ENCODE results near the gene CAPN5.

DNA sequence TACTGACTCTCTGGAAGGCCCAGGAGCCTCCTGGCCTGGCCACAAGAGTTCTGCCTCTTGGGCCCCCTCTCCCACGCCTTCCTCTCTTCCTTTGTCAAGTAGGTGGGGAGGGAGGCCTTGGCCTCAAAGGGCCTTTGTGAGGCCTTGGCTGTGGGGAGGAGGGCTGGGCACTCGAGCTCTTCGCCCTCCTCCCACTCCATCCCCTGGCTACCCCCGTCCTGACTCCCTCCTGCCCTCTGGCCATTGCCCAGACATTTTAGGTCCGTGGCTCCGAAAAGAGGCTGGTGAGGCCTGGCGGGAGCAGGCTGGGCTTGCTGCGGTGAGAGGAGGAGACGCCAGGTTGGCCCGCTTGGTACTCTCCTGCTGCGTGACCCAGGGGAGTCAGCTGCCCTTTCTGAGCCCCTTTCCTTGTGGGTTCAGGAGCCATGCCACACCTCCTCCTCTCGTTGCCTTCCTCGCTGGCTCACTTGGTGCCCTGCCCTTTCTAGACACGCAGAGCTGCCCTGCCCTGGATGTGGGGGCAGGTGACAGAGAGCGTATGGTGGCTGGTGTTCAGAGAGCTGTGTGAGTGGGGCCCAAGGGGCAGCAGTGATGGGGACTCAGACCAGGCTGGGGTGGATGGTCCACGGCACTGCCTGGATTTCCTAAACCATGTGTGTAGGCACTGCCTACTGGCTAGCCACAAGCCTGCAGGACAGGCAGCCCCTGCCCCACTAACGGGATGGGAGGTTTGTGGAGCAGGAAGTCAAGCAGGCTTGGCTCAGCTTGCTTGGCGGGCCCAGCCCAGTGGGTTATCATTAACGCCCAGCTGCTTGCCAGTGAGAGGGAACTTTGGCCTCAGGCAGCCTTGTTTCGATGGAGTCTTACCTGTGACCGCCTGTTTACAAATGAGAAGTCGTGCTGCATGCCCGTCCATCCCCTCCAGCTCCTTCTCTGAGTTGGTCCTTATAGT, 20.0 kb downstream of the CAPN5 start:
- TF ChIP-seq, protein P1, sequence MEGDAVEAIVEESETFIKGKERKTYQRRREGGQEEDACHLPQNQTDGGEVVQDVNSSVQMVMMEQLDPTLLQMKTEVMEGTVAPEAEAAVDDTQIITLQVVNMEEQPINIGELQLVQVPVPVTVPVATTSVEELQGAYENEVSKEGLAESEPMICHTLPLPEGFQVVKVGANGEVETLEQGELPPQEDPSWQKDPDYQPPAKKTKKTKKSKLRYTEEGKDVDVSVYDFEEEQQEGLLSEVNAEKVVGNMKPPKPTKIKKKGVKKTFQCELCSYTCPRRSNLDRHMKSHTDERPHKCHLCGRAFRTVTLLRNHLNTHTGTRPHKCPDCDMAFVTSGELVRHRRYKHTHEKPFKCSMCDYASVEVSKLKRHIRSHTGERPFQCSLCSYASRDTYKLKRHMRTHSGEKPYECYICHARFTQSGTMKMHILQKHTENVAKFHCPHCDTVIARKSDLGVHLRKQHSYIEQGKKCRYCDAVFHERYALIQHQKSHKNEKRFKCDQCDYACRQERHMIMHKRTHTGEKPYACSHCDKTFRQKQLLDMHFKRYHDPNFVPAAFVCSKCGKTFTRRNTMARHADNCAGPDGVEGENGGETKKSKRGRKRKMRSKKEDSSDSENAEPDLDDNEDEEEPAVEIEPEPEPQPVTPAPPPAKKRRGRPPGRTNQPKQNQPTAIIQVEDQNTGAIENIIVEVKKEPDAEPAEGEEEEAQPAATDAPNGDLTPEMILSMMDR (IDR thresholded peaks at IDR 0.05; ENCODE audit: low read depth, low read length) = no peak
- TF ChIP-seq POLR2A (IDR thresholded peaks at IDR 0.05; ENCODE audit: extremely low read depth, insufficient read length) = no peak
- TF ChIP-seq, protein P2, sequence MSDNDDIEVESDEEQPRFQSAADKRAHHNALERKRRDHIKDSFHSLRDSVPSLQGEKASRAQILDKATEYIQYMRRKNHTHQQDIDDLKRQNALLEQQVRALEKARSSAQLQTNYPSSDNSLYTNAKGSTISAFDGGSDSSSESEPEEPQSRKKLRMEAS (IDR thresholded peaks at IDR 0.05; ENCODE audit: low read depth, low read length) = no peak

Measured in NB4 (cell line).